ENCODE results near the gene HINT3. TPM values are rescaled to one million over a fixed set of nuclear protein-coding genes. Genes with fewer than 3 reads are reported as not detected.

The HINT3 gene
- total and polyA plus RNA-seq, 2 experiments from 2014 or later = 1.8 to 8.0 TPM

DNA sequence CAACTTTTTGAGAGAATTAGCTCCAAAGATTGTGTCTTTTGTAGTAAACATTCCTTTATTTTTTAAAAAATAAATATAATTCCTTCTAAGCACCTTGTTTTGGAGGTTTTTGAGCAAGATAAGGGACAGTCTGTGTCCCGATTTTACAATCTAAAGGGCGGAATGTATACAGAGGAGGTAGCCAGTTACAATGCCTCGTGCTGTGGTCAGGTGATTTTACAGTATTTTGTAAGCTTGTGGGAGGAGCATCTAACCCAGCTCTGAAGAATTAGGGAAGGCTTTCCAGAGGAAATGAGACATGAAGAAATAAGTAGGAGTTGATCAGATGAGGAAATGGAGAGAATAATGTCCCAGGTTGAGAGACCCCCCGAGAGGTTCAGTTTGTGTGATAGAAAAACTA, 1.3 kb downstream of the HINT3 start:
- Mint-ChIP-seq H3K4me3 (no peak overlapping the region), H3K27me3 (ENCODE audit: insufficient read depth, low read depth, poor library complexity) (no peaks in the 10 kb centered on the region)
- ATAC-seq = no peak

More for the DNA sequence above, 1.3 kb downstream of the HINT3 start:
- Mint-ChIP-seq H3K36me3 (ENCODE audit: low read depth) (no peaks in the 10 kb centered on the region), H3K27ac (no peak overlapping the region), H3K4me1 (0 out of 3 replicates have a peak, but pooled peaks cover 2% of the 10 kb centered on the region), H3K9me3 (peaks cover 2% of the 10 kb centered on the region; the same call in 2 of the 3 replicates)
- no peaks in the 10 kb centered on the region for H4K20me1 ChIP-seq (replicated peaks; ENCODE audit: insufficient read depth)
- H3K4me3 ChIP-seq = peak overlapping the region; percentile 92
- peaks cover 10% of the 10 kb centered on the region for H3K4me1 ChIP-seq (ENCODE audit: insufficient read depth)
- H3K79me2 ChIP-seq (replicated peaks; ENCODE audit: insufficient read depth) = no peaks in the 10 kb centered on the region
- no peaks in the 10 kb centered on the region for H3K9me2 ChIP-seq (ENCODE audit: insufficient read depth)
- no peaks in the 10 kb centered on the region for H3K27me3 ChIP-seq (ENCODE audit: insufficient read depth)
- no peaks in the 10 kb centered on the region for H3F3A ChIP-seq (replicated peaks; ENCODE audit: low read depth)
- H3K36me3 ChIP-seq (ENCODE audit: insufficient read depth) = no peaks in the 10 kb centered on the region
- H3K4me2 ChIP-seq = peak overlapping the region; percentile 77
- H3K27ac ChIP-seq (ENCODE audit: low read depth) = no peak overlapping the region
- H2AFZ ChIP-seq = no peak overlapping the region
- TF ChIP-seq EZH2phosphoT487 (IDR thresholded peaks at IDR 0.05; ENCODE audit: unreplicated experiment) = no peak
- no peak for TF ChIP-seq POLR2AphosphoS5 (IDR thresholded peaks at IDR 0.05; ENCODE audit: low read depth)
- no peak for TF ChIP-seq NANOG (IDR thresholded peaks at IDR 0.05; ENCODE audit: borderline replicate concordance)
- TF ChIP-seq, protein P1, sequence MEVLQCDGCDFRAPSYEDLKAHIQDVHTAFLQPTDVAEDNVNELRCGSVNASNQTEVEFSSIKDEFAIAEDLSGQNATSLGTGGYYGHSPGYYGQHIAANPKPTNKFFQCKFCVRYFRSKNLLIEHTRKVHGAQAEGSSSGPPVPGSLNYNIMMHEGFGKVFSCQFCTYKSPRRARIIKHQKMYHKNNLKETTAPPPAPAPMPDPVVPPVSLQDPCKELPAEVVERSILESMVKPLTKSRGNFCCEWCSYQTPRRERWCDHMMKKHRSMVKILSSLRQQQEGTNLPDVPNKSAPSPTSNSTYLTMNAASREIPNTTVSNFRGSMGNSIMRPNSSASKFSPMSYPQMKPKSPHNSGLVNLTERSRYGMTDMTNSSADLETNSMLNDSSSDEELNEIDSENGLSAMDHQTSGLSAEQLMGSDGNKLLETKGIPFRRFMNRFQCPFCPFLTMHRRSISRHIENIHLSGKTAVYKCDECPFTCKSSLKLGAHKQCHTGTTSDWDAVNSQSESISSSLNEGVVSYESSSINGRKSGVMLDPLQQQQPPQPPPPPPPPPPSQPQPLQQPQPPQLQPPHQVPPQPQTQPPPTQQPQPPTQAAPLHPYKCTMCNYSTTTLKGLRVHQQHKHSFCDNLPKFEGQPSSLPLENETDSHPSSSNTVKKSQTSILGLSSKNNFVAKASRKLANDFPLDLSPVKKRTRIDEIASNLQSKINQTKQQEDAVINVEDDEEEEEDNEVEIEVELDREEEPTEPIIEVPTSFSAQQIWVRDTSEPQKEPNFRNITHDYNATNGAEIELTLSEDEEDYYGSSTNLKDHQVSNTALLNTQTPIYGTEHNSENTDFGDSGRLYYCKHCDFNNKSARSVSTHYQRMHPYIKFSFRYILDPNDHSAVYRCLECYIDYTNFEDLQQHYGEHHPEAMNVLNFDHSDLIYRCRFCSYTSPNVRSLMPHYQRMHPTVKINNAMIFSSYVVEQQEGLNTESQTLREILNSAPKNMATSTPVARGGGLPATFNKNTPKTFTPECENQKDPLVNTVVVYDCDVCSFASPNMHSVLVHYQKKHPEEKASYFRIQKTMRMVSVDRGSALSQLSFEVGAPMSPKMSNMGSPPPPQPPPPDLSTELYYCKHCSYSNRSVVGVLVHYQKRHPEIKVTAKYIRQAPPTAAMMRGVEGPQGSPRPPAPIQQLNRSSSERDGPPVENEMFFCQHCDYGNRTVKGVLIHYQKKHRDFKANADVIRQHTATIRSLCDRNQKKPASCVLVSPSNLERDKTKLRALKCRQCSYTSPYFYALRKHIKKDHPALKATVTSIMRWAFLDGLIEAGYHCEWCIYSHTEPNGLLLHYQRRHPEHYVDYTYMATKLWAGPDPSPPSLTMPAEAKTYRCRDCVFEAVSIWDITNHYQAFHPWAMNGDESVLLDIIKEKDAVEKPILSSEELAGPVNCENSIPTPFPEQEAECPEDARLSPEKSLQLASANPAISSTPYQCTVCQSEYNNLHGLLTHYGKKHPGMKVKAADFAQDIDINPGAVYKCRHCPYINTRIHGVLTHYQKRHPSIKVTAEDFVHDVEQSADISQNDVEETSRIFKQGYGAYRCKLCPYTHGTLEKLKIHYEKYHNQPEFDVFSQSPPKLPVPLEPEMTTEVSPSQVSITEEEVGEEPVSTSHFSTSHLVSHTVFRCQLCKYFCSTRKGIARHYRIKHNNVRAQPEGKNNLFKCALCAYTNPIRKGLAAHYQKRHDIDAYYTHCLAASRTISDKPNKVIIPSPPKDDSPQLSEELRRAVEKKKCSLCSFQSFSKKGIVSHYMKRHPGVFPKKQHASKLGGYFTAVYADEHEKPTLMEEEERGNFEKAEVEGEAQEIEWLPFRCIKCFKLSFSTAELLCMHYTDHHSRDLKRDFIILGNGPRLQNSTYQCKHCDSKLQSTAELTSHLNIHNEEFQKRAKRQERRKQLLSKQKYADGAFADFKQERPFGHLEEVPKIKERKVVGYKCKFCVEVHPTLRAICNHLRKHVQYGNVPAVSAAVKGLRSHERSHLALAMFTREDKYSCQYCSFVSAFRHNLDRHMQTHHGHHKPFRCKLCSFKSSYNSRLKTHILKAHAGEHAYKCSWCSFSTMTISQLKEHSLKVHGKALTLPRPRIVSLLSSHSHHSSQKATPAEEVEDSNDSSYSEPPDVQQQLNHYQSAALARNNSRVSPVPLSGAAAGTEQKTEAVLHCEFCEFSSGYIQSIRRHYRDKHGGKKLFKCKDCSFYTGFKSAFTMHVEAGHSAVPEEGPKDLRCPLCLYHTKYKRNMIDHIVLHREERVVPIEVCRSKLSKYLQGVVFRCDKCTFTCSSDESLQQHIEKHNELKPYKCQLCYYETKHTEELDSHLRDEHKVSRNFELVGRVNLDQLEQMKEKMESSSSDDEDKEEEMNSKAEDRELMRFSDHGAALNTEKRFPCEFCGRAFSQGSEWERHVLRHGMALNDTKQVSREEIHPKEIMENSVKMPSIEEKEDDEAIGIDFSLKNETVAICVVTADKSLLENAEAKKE (CRISPR knock-in tag; IDR thresholded peaks at IDR 0.05) = no peak
- TF ChIP-seq JUNB (IDR thresholded peaks at IDR 0.05; ENCODE audit: unreplicated experiment) = no peak
- TF ChIP-seq ZNF114 (CRISPR knock-in tag; IDR thresholded peaks at IDR 0.05) = no peak
- TF ChIP-seq, protein P2, sequence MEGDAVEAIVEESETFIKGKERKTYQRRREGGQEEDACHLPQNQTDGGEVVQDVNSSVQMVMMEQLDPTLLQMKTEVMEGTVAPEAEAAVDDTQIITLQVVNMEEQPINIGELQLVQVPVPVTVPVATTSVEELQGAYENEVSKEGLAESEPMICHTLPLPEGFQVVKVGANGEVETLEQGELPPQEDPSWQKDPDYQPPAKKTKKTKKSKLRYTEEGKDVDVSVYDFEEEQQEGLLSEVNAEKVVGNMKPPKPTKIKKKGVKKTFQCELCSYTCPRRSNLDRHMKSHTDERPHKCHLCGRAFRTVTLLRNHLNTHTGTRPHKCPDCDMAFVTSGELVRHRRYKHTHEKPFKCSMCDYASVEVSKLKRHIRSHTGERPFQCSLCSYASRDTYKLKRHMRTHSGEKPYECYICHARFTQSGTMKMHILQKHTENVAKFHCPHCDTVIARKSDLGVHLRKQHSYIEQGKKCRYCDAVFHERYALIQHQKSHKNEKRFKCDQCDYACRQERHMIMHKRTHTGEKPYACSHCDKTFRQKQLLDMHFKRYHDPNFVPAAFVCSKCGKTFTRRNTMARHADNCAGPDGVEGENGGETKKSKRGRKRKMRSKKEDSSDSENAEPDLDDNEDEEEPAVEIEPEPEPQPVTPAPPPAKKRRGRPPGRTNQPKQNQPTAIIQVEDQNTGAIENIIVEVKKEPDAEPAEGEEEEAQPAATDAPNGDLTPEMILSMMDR (conservative IDR thresholded peaks at IDR 0.05; ENCODE audit: low read depth in 2 of 2) = no peak
- TF ChIP-seq, protein P3, sequence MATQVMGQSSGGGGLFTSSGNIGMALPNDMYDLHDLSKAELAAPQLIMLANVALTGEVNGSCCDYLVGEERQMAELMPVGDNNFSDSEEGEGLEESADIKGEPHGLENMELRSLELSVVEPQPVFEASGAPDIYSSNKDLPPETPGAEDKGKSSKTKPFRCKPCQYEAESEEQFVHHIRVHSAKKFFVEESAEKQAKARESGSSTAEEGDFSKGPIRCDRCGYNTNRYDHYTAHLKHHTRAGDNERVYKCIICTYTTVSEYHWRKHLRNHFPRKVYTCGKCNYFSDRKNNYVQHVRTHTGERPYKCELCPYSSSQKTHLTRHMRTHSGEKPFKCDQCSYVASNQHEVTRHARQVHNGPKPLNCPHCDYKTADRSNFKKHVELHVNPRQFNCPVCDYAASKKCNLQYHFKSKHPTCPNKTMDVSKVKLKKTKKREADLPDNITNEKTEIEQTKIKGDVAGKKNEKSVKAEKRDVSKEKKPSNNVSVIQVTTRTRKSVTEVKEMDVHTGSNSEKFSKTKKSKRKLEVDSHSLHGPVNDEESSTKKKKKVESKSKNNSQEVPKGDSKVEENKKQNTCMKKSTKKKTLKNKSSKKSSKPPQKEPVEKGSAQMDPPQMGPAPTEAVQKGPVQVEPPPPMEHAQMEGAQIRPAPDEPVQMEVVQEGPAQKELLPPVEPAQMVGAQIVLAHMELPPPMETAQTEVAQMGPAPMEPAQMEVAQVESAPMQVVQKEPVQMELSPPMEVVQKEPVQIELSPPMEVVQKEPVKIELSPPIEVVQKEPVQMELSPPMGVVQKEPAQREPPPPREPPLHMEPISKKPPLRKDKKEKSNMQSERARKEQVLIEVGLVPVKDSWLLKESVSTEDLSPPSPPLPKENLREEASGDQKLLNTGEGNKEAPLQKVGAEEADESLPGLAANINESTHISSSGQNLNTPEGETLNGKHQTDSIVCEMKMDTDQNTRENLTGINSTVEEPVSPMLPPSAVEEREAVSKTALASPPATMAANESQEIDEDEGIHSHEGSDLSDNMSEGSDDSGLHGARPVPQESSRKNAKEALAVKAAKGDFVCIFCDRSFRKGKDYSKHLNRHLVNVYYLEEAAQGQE (IDR thresholded peaks at IDR 0.05; ENCODE audit: unreplicated experiment) = no peak
- TF ChIP-seq, protein P4, sequence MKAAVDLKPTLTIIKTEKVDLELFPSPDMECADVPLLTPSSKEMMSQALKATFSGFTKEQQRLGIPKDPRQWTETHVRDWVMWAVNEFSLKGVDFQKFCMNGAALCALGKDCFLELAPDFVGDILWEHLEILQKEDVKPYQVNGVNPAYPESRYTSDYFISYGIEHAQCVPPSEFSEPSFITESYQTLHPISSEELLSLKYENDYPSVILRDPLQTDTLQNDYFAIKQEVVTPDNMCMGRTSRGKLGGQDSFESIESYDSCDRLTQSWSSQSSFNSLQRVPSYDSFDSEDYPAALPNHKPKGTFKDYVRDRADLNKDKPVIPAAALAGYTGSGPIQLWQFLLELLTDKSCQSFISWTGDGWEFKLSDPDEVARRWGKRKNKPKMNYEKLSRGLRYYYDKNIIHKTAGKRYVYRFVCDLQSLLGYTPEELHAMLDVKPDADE (IDR thresholded peaks at IDR 0.05) = no peak
- no peak for TF ChIP-seq STAT1 (IDR thresholded peaks at IDR 0.05; ENCODE audit: unreplicated experiment)
- TF ChIP-seq CREB1 (CRISPR knock-in tag; IDR thresholded peaks at IDR 0.05; ENCODE audit: low read depth) = no peak
- no peak for TF ChIP-seq ZNF331 (CRISPR knock-in tag; IDR thresholded peaks at IDR 0.05; ENCODE audit: low read depth)
- TF ChIP-seq EZH2 (IDR thresholded peaks at IDR 0.05; ENCODE audit: low read depth, unreplicated experiment) = no peak
- DNase-seq (ENCODE audit: low spot score) = peak; percentile 35

All from GM23338 (cell line).